Aorta (tissue), 5 donors: ENCODE measurements around the gene ITGAX. TPM values are rescaled to one million over a fixed set of nuclear protein-coding genes. Genes with fewer than 3 reads are reported as not detected.

Experiments
- ATAC-seq: fragments of 200-7000 bp; cut with Tn5 transposase; one replicate; pipeline ENCODE4 v1.9.1; 2022; ENCODE audit warnings: moderate library complexity; ENCODE audit not compliant: low FRiP score
- DNase-seq, 2 donors: peaks; one replicate each; pipeline ENCODE4 v3.0.0-alpha.2; 2020
- H3K27ac ChIP-seq, 2 donors: one replicate each; pipeline ENCODE4 v1.5.1; 2013; ENCODE audit warnings: low read length in 2 of 2, mild to moderate bottlenecking in 2 of 2, moderate library complexity in 2 of 2, control low read depth in 1 of 2, inconsistent platforms in 1 of 2, low read depth in 1 of 2
- H3K27me3 ChIP-seq, 2 donors: one replicate each; pipeline ENCODE4 v1.6.1; 2013; ENCODE audit warnings: control low read depth in 1 of 2, low read length in 1 of 2, mild to moderate bottlenecking in 1 of 2, moderate library complexity in 1 of 2; ENCODE audit not compliant: insufficient read depth in 2 of 2, control insufficient read depth in 1 of 2
- H3K36me3 ChIP-seq, 2 donors: one replicate each; pipeline ENCODE4 v1.6.1; 2013; ENCODE audit warnings: control low read depth in 1 of 2, low read length in 1 of 2, mild to moderate bottlenecking in 1 of 2; ENCODE audit not compliant: insufficient read depth in 2 of 2, control insufficient read depth in 1 of 2
- H3K4me1 ChIP-seq, 2 donors: one replicate each; pipeline ENCODE4 v1.6.1; 2013; ENCODE audit warnings: low read length in 2 of 2, control low read depth in 1 of 2, mild to moderate bottlenecking in 1 of 2, moderate library complexity in 1 of 2; ENCODE audit not compliant: insufficient read depth in 2 of 2, control insufficient read depth in 1 of 2
- H3K4me3 ChIP-seq, 2 donors: one replicate each; pipeline ENCODE4 v1.5.1; 2013; ENCODE audit warnings: low read length in 2 of 2, control low read depth in 1 of 2, mild to moderate bottlenecking in 1 of 2
- H3K9me3 ChIP-seq: one replicate; pipeline ENCODE4 v1.6.1; 2013; ENCODE audit warnings: mild to moderate bottlenecking, low read length; ENCODE audit not compliant: control insufficient read depth
- WGBS, 2 donors: extraction: QIAGEN DNeasy Blood & Tissue Kit; methylation state at CpG; one replicate each; pipeline ENCODE4 v1.1.7; 2013; 5-methylcytosine and 5-hydroxymethylcytosine counted together
- intact Hi-C, 2 donors: fragments of 100-400 bp; cut with DNase I; formaldehyde crosslinking; loops; one replicate each; pipeline versions ENCODE4 v1.14.2 to v1.15.0; 2022
- polyA plus RNA-seq, 2 donors: library from polyadenylated mRNA; stranded (reverse); fragments of 200-250 nt; gene quantifications; one replicate each; pipeline ENCODE4 v1.2.3, GENCODE V29; 2013
- total RNA-seq, 2 donors: library from RNA; stranded (reverse); fragmentation: NEBNext Ultra II Directional; extraction: Animal tissue kit (Norgen Biotek cat#: 25700); gene quantifications; one replicate each; pipeline ENCODE4 v1.2.1, GENCODE V29; 2021
- donor health status: healthy with polysubstance abuse.
- donor health status: Bipolar disorder and iron deficiency.
- donor health status: DM: no; HTN: no; CAD: no.
- donor health status: DM: no; HTN: no; CAD: no.
- donor health status: DM: yes; HTN: yes; CAD: no.

Gene ITGAX
- total and polyA plus RNA-seq, 4 donors = 0.79 to 27.0 (median 15.1) TPM

GRCh38 chr16:31364421-31364820, 9.4 kb downstream of the ITGAX start:
- ATAC-seq = no peak
- Histone ChIP-seq H3K9me3 (no peaks in the 10 kb centered on the region), H3K4me1 (no peaks in the 10 kb centered on the region), H3K27me3 (no peaks in the 10 kb centered on the region), H3K4me3 (no peak overlapping the region), H3K27ac (no peak overlapping the region), H3K36me3 (no peaks in the 10 kb centered on the region)
- peak in 1 of 2 donors; percentile 34 for DNase-seq
- intact Hi-C loops = no loop called here
- 71 to 79% methylated on average over 6 of the region's 6 CpGs for WGBS, 2 donors

GRCh38 chr16:31365131-31365865, 10.3 kb downstream of the ITGAX start:
- DNase-seq = peak; percentile 3 to 14
- Histone ChIP-seq H3K36me3 (no peaks in the 10 kb centered on the region), H3K9me3 (no peaks in the 10 kb centered on the region), H3K27ac (no peak overlapping the region), H3K4me3 (no peak overlapping the region), H3K27me3 (no peaks in the 10 kb centered on the region), H3K4me1 (no peaks in the 10 kb centered on the region)
- ATAC-seq = no peak
- 88% methylated on average over 7 of the region's 7 CpGs for WGBS, 2 donors
- intact Hi-C loops = no loop called here

GRCh38 chr16:31367853-31368252, 12.9 kb downstream of the ITGAX start:
- Histone ChIP-seq H3K4me1 (no peaks in the 10 kb centered on the region), H3K36me3 (no peaks in the 10 kb centered on the region), H3K4me3 (no peak overlapping the region), H3K27ac (no peak overlapping the region), H3K9me3 (no peaks in the 10 kb centered on the region), H3K27me3 (no peaks in the 10 kb centered on the region)
- ATAC-seq (no peak), DNase-seq (peak in 1 of 2 donors; percentile 31)
- 81 to 82% methylated on average over 3 of the region's 3 CpGs for WGBS, 2 donors
- intact Hi-C loops = no loop called here

- Histone ChIP-seq H3K4me1 (no peaks in the 10 kb centered on the region), H3K4me3 (no peak overlapping the region), H3K27me3 (peaks cover 0 to 1% of the 10 kb centered on the region in 2 donors), H3K27ac (no peak overlapping the region), H3K36me3 (no peaks in the 10 kb centered on the region), H3K9me3 (no peaks in the 10 kb centered on the region)
- intact Hi-C loops = no loop called here
- WGBS, 2 donors = 89 to 91% methylated on average over 10 to 12 of the region's 12 CpGs
- DNase-seq (peak; percentile 21 to 44), ATAC-seq (no peak)
Measured at GRCh38 chr16:31371008-31371407, 16.0 kb downstream of the ITGAX start.

GRCh38 chr16:31371619-31372484, 16.9 kb downstream of the ITGAX start:
- H3K4me3 ChIP-seq = no peak overlapping the region
- 81 to 82% methylated on average over 42 of the region's 42 CpGs for WGBS, 2 donors
- peaks cover 0 to 1% of the 10 kb centered on the region in 2 donors for H3K27me3 ChIP-seq
- no peak overlapping the region for H3K27ac ChIP-seq
- ATAC-seq (no peak), DNase-seq (peak in 1 of 2 donors; percentile 59)
- no peaks in the 10 kb centered on the region for H3K36me3 ChIP-seq
- no peaks in the 10 kb centered on the region for H3K9me3 ChIP-seq
- H3K4me1 ChIP-seq = no peaks in the 10 kb centered on the region
- intact Hi-C loops = no loop called here

GRCh38 chr16:31373235-31373634, 18.3 kb downstream of the ITGAX start:
- ATAC-seq (no peak), DNase-seq (peak in 1 of 2 donors; percentile 42)
- WGBS, 2 donors = 75 to 79% methylated on average over 14 of the region's 14 CpGs
- H3K4me1 ChIP-seq = no peaks in the 10 kb centered on the region
- H3K36me3 ChIP-seq = no peaks in the 10 kb centered on the region
- no peaks in the 10 kb centered on the region for H3K9me3 ChIP-seq
- intact Hi-C loops = no loop called here
- no peak overlapping the region for H3K4me3 ChIP-seq
- peaks cover 0 to 1% of the 10 kb centered on the region in 2 donors for H3K27me3 ChIP-seq
- H3K27ac ChIP-seq = no peak overlapping the region

GRCh38 chr16:31375231-31375630, 20.3 kb downstream of the ITGAX start:
- no peaks in the 10 kb centered on the region for H3K4me1 ChIP-seq
- 93 to 95% methylated on average over 5 of the region's 5 CpGs for WGBS, 2 donors
- no peaks in the 10 kb centered on the region for H3K9me3 ChIP-seq
- no peak overlapping the region for H3K27ac ChIP-seq
- peaks cover 0 to 1% of the 10 kb centered on the region in 2 donors for H3K27me3 ChIP-seq
- H3K4me3 ChIP-seq = no peak overlapping the region
- ATAC-seq = no peak
- no peak for DNase-seq
- no peaks in the 10 kb centered on the region for H3K36me3 ChIP-seq
- intact Hi-C loops = no loop called here

GRCh38 chr16:31376705-31377104, 21.7 kb downstream of the ITGAX start:
- Histone ChIP-seq H3K27ac (no peak overlapping the region), H3K9me3 (no peaks in the 10 kb centered on the region), H3K36me3 (no peaks in the 10 kb centered on the region), H3K27me3 (peaks cover 0 to 1% of the 10 kb centered on the region in 2 donors), H3K4me1 (no peaks in the 10 kb centered on the region), H3K4me3 (no peak overlapping the region)
- ATAC-seq = no peak
- 78 to 84% methylated on average over 8 of the region's 8 CpGs for WGBS, 2 donors
- peak in 1 of 2 donors; percentile 43 for DNase-seq
- intact Hi-C loops = no loop called here
